ENCODE results near the gene PAQR7. TPM values are rescaled to one million over a fixed set of nuclear protein-coding genes. Genes with fewer than 3 reads are reported as not detected.

The PAQR7 gene, protein sequence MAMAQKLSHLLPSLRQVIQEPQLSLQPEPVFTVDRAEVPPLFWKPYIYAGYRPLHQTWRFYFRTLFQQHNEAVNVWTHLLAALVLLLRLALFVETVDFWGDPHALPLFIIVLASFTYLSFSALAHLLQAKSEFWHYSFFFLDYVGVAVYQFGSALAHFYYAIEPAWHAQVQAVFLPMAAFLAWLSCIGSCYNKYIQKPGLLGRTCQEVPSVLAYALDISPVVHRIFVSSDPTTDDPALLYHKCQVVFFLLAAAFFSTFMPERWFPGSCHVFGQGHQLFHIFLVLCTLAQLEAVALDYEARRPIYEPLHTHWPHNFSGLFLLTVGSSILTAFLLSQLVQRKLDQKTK
- total RNA-seq (2014; rRNA removed; shearing (Covaris generic)): 2.1 and 2.4 TPM in 2 replicates

DNA sequence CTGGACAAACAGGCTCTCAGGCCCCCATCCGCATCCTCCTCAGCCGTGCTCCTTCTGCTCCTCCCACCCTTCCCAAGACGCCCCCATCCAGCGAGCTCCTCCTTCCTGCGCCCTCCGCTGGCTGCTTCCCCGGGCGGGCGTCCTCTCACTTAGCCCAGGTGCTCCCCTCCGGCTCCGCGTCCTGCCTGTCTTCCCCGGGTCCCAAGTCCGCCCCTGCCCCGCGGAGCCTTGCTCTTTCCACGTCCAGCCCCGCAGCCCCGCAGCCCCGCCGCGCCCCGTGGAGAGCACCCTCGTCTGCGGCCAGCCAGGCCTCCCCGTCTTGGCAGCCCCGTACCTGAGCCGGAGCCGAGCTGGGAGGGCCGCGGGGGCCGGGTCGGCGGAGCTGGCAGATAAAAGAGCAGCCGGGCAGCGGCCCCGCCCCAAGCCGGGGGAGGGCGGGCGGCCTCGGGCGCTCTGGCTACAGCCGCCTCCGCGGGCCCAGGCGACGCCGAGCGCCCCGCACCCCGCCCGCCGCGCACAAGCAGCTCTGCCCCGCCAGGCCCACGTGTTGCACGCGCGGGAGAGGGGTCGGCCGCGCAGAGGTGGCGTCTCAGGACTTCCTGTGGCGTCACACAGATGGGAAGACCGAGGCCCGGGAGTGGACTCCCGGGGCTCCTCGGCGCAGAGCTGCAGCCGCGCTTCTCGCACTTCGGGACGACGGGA lies at the start of gene PAQR7:
PAQR7 (minus strand) TSS at position 555 of the 702 bp plus-strand sequence. CDS start 11,869 bp downstream, outside the sequence.
- Histone ChIP-seq H3K27ac (no peak within 1 kb of the TSS), H3K4me1 (no peaks in the 10 kb centered on the region), H3K36me3 (no peaks in the 10 kb centered on the region), H3K27me3 (no peaks in the 10 kb centered on the region; the same call in 1 of the 2 replicates), H3K4me3 (peak within 1 kb of the TSS; percentile 57), H3K9me3 (replicated peaks) (no peaks in the 10 kb centered on the region)
- peak; percentile 47 to 50 for DNase-seq

DNA sequence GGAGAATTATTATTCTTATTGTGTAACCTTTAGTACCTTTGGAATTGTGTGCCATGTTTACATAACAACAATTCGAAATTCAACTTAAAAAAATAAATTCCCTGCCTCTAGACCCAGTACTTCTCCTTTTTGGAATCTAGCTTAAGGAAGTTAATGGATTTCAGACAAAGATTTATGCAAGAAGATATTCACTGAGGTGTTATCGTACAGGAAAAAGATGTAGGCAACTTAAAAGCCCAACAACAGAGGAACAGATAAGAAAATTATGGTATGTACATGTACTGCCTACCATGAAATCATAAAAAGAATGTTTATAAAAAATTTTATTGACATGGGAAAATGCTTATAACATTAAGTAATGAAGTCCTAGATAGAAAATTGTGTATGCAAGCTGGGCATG lies 48.9 kb upstream of the PAQR7 start:
- Histone ChIP-seq H3K4me1 (peaks cover 21% of the 10 kb centered on the region), H3K36me3 (no peaks in the 10 kb centered on the region), H3K4me3 (no peak overlapping the region), H3K27ac (no peak overlapping the region), H3K27me3 (no peaks in the 10 kb centered on the region), H3K9me3 (replicated peaks) (no peaks in the 10 kb centered on the region)
- no peak for DNase-seq

DNA sequence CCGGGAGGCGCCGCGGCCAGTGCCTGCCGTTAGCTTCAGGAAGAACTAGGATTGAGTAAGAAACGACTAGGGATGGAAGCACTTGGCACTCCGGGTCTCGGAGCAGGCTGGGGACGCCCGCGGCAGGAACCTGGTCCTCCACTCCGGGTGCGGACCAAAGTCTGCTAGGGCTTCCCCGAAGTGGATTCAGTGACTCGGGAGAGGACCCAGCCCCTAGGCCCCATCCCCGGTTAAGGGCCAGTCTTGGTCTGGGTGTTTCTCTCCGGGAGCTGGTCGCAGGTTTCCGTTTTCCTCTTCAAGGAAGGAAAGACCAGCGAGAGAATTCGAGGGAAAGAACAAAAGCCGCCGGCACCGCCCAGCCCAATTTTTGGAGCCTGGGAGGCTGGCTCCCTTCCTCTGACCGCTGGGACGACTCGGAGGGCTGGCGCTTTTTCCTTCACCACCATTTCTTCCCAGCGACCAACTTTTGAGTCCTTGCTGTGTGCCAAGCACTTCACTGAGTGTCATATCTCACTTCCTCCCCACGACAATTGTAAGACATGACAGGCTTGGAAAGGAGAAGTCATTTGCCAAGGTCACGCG lies 47.6 kb upstream of the PAQR7 start:
- no peak for DNase-seq
- H3K27me3 ChIP-seq: no peaks in the 10 kb centered on the region
- H3K27ac ChIP-seq: no peak overlapping the region
- no peaks in the 10 kb centered on the region for H3K9me3 ChIP-seq (replicated peaks)
- peaks cover 28% of the 10 kb centered on the region for H3K4me1 ChIP-seq
- no peaks in the 10 kb centered on the region for H3K36me3 ChIP-seq
- no peak overlapping the region for H3K4me3 ChIP-seq

DNA sequence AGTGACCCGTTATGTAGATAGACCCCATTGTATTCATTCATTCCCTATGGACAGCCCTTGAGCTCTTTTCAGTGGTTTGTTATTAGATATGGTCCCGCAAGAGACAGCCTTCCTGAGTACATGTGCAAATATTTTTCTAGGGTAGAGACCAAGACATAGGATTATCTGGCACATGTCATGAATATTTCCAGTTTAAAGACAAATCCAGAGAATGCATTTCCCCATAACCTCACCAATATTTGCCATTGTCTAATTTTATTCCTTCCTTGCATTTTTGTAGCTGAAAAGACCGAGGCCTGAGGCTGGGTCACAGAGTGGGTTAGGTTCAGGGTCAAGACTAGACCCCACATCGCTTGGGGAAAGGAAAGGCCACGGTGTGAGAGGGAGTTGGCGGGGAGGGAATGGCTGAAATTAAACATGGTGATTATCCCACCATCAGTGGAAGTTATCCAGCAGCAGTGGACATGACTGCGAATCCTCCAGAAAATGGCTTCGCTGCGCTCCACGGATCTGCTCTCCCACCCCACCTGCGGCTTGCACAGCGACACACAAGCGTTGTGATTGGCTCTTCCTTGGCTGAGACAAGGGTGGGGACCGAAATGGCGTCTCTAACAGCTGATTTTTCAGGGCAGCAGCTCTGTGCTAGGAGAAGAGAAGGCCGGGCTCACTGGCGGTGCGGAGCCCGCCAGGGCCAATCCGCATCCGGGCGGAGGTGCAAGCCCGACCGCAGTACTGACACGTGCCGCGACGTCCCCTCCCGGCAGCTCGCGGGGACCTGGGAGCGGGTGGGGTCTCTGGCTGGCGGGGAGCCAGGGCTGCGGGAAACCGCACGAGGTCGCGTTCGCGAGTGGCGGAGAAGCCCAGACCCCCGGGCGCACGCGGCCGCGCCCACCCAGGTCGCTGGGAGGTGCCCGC lies 46.8 kb upstream of the PAQR7 start:
- Histone ChIP-seq H3K36me3 (no peaks in the 10 kb centered on the region), H3K4me3 (no peak overlapping the region), H3K9me3 (replicated peaks) (no peaks in the 10 kb centered on the region), H3K27me3 (no peaks in the 10 kb centered on the region), H3K4me1 (peaks cover 29% of the 10 kb centered on the region), H3K27ac (no peak overlapping the region)
- peak in 1 of 2 experiments; percentile 56 for DNase-seq

DNA sequence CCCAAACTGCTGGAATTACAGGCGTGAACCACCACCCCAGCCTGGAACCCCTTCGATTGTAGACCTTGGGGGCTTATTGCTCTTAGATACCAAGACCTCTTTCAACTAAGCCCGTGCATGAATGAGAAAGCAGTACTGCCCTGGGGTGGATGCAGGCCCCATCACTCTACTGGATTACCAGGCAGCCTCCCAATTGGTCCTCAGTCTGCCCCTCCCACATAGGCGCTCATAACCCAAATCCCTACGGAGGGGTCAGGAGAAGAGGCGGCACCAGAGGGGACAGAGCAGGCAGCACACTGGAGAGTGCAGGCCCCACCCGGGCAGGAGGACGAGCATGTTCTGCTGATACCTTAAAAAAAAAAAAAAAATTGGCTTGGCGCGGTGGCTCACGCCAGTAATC lies 43.1 kb upstream of the PAQR7 start:
- peak in 1 of 2 experiments; percentile 56 for DNase-seq
- no peaks in the 10 kb centered on the region for H3K36me3 ChIP-seq
- peaks cover 20% of the 10 kb centered on the region for H3K4me1 ChIP-seq
- H3K27ac ChIP-seq: peak overlapping the region; percentile 45
- no peaks in the 10 kb centered on the region for H3K9me3 ChIP-seq (replicated peaks)
- H3K27me3 ChIP-seq: no peaks in the 10 kb centered on the region
- no peak overlapping the region for H3K4me3 ChIP-seq

DNA sequence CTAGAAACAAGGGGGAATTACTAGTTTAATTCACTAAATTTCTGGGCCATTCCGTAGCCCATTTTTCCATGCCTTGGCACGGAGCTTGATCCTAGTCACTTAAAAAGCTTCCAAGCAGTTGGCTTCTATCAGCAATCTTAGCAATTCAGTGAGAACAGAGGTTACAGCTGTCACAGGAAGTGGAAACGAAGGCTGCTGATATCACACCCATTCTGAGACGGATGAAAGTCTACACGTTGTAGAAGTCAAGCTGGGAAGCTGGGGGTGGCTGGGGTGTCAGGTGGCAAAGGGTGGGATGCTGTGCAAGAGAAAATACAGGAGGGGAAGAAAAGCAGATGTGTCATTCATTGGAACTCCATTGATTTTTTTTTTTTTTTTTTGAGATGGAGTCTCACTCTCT lies 42.5 kb upstream of the PAQR7 start:
- no peak overlapping the region for H3K4me3 ChIP-seq
- H3K27ac ChIP-seq: peak overlapping the region; percentile 45
- peaks cover 20% of the 10 kb centered on the region for H3K4me1 ChIP-seq
- no peaks in the 10 kb centered on the region for H3K36me3 ChIP-seq
- H3K9me3 ChIP-seq (replicated peaks): no peaks in the 10 kb centered on the region
- peak; percentile 82 to 87 for DNase-seq
- no peaks in the 10 kb centered on the region for H3K27me3 ChIP-seq

DNA sequence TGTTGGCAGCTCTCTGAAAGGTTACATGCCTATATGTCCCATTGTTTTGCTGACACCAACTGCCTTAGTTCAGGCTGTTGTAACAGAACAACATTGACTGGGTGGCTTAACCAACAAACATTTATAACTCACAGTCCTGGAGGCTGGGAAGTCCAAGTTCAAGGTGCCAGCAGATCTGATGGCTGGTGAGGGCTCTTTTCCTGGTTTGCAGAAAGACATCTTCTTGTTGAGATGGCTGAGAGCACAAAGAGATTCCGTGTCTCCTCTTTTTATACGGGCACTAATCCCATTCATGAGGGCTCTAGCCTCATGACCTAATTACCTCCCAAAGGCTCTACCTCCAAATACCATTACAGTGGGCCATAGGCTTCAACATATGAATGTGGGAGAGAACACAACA lies 41.0 kb upstream of the PAQR7 start:
- H3K4me1 ChIP-seq: peaks cover 20% of the 10 kb centered on the region
- H3K4me3 ChIP-seq: no peak overlapping the region
- no peaks in the 10 kb centered on the region for H3K9me3 ChIP-seq (replicated peaks)
- no peaks in the 10 kb centered on the region for H3K27me3 ChIP-seq
- H3K27ac ChIP-seq: no peak overlapping the region
- H3K36me3 ChIP-seq: no peaks in the 10 kb centered on the region
- no peak for DNase-seq

DNA sequence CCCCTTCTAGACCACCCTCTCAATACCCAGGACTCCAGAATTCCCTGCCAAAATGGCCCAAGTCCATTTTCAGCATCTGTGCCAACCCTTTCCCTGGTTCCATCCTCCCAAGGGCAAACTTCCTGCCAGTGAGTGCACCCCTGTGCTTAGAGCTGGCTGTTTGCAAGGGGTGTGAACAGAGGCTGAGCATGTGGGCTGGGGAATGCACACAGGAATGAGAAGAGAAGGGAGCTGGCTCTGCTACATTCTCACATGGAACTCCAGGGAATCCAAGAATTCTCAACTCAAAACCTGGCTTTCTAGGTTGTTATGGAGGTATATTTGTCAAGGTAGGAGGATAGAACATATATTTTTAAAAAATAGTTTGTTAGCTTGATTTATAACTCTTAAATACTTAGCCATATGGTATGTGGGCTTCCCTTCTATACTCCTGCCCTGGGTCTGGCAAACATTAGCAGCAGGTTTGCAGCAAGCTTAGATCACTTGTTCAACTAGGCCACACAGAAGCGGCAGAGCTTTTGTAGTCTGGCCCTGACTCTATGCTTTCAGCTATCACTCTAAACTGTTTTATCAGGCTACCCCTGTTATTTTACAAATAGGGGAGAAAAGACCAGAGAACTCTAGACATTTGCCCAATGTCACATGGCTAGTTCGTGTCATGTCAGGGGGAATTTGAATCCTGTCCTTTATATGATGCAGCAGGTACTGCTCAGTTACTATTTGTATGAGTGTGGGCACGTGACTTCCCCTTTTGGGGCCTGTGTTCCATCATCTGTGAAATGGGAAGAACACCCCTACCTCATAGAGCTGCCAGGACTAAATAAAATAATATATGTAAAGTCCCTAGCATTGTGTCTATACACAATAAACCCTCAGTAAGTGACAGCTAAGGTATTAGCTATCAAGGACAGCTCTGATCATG lies 38.8 kb upstream of the PAQR7 start:
- no peak for DNase-seq
- Histone ChIP-seq H3K4me1 (peaks cover 20% of the 10 kb centered on the region), H3K36me3 (no peaks in the 10 kb centered on the region), H3K27ac (no peak overlapping the region), H3K4me3 (no peak overlapping the region), H3K27me3 (no peaks in the 10 kb centered on the region), H3K9me3 (replicated peaks) (no peaks in the 10 kb centered on the region)

DNA sequence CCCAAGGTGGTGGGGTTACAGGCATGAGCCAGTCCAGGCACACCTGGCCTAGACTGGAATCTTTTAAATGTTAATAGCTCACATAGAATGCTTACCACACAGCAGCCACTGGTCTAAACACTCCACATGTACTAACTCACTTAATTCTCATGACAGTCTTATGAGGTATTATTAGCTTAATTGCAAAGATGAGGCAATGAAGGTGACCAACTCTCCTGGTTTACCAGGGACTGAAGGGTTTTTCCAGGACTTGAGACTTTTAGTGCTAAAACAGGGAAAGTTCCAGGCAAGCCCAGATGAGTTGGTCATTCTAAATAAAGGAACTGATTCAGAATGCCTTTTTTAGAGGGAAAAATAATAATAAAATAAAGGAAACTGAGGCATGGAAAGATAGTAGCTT lies 37.7 kb upstream of the PAQR7 start:
- no peaks in the 10 kb centered on the region for H3K36me3 ChIP-seq
- no peak overlapping the region for H3K4me3 ChIP-seq
- no peak overlapping the region for H3K27ac ChIP-seq
- no peaks in the 10 kb centered on the region for H3K9me3 ChIP-seq (replicated peaks)
- H3K4me1 ChIP-seq: peaks cover 14% of the 10 kb centered on the region
- no peaks in the 10 kb centered on the region for H3K27me3 ChIP-seq
- no peak for DNase-seq

DNA sequence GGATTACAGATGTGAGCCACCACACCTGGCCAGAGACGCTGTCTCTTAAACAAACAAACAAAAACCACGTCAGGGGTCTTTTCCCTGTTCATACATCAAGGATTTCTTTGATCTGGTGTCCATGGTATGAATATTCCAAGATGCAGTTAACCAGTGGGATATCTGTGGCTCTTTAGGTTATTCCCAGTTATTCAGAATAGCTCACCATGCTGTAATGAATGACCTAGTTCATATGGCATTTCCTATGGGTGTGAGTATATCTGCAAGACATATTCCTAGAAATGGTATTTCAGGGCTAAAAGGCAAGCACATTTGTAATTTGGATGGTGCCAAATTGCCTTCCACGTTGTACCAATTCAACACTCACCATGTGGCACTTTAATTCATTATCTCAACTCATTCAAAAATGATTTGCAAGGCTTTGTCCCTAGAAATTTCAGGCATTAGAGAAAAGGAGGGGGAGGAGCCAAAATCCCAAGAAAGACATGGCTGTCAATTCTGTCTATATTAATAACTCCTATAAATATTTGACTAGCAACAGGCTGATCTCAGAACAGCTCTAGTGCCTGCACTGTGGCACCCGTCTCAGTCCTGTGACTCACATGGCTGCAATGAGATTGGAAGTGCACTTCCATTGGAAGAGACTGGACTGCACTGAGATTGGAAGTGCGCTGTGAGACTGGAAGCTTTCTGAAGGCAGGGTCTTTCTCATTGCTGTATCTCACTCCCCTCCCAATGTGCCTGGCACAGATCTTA lies 36.7 kb upstream of the PAQR7 start:
- H3K27ac ChIP-seq: no peak overlapping the region
- no peaks in the 10 kb centered on the region for H3K27me3 ChIP-seq
- peaks cover 9% of the 10 kb centered on the region; the same call in 1 of the 2 replicates for H3K4me1 ChIP-seq
- DNase-seq: no peak
- H3K4me3 ChIP-seq: no peak overlapping the region
- no peaks in the 10 kb centered on the region for H3K36me3 ChIP-seq
- H3K9me3 ChIP-seq (replicated peaks): no peaks in the 10 kb centered on the region

DNA sequence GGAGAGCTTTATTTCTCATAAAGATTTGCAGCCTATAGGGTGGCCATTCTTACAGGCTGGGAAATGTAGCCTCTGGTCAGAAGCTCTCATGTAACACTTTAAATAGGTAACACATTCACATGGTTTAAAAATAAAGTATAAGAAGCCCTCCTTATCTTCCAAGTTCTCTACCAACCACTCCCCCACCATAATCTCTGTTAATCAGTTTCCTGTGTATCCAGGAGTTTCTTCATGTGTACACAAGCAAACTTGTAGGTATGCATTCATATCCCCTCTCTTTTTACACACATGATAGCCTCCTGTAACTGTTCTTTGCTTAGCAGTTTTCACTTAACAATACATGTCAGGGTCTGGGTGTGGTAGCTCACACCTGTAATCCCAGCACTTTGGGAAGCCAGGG lies 35.7 kb upstream of the PAQR7 start:
- Histone ChIP-seq H3K27me3 (no peaks in the 10 kb centered on the region), H3K9me3 (replicated peaks) (no peaks in the 10 kb centered on the region), H3K36me3 (no peaks in the 10 kb centered on the region), H3K4me3 (no peak overlapping the region), H3K27ac (no peak overlapping the region), H3K4me1 (peaks cover 11% of the 10 kb centered on the region; the same call in 1 of the 2 replicates)
- DNase-seq: no peak

DNA sequence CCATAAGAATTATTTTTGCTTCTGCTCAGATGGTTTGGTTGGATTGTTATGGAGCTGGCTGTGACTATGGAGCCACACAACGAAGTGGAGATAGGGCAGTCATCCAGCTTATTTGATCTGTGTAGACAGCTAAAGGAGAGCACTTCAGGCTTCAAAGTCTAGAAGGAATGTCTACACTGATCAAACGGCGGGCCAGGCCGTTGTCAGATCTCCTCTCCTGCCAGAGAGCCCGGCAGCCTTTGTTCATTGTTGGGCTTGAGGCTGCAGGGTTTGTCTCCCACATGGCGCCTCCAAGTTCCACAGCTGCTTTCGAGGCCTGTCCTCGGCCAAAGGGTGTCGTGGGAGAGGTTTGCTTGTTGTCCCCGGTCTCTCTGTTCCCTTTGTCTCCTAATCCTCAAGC lies 33.5 kb upstream of the PAQR7 start:
- Histone ChIP-seq H3K9me3 (replicated peaks) (no peaks in the 10 kb centered on the region), H3K36me3 (peaks cover 14% of the 10 kb centered on the region), H3K27ac (no peak overlapping the region), H3K27me3 (no peaks in the 10 kb centered on the region), H3K4me1 (peaks cover 11% of the 10 kb centered on the region; the same call in 1 of the 2 replicates), H3K4me3 (no peak overlapping the region)
- no peak for DNase-seq

DNA sequence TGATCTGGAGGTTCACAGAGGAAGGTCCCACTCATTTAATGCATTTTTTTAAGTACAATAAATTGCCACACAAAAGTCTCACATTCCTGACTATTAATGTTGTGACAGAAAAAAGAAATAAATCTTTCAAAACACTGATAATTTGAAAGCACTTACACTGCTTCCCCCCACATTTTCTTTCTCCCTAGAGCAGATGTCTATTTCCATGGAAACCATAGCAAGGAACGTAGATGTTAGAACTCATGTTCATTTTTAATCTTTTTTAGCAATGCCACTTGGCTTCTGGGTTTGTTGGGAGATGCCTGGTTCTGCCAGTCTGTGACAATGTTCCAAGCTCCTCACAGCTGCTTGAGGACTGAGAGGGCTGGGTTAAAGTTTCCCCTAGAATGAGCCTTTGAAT lies 32.7 kb upstream of the PAQR7 start:
- no peak for DNase-seq

More for the DNA sequence above, 32.7 kb upstream of the PAQR7 start:
- Histone ChIP-seq H3K9me3 (replicated peaks) (no peaks in the 10 kb centered on the region), H3K4me3 (no peak overlapping the region), H3K36me3 (peaks cover 23% of the 10 kb centered on the region), H3K27me3 (no peaks in the 10 kb centered on the region), H3K27ac (no peak overlapping the region), H3K4me1 (peaks cover 20% of the 10 kb centered on the region)

Measured in SJCRH30 (cell line).